Esophagus squamous epithelium (tissue), 5 donors: ENCODE data around the gene NRXN3. TPM values are rescaled to one million over a fixed set of nuclear protein-coding genes. Genes with fewer than 3 reads are reported as not detected.

Experiments used
- DNase-seq: peaks from one replicate; lab custom pipeline; 2025; lab: John Stamatoyannopoulos, UW
- H3K27ac ChIP-seq, 4 donors: fragments of 200-600 bp; sonication (generic); one replicate each; pipeline ENCODE4 v1.5.1; 2016 to 2019; ENCODE audit warnings: mild to moderate bottlenecking in 1 of 4
- H3K27me3 ChIP-seq, 4 donors: fragments of 200-600 bp; sonication (generic); 1 replicate in 3 of 4; 2 replicates in 1 of 4; pipeline versions ENCODE4 v1.5.1 to v1.6.0; 2017 to 2021; ENCODE audit warnings: antibody characterized with exemption in 1 of 4
- H3K36me3 ChIP-seq, 3 donors: fragments of 200-600 bp; sonication (generic); one replicate each; pipeline ENCODE4 v1.5.1; 2016 to 2019
- H3K4me1 ChIP-seq, 3 donors: fragments of 200-600 bp; sonication (generic); one replicate each; pipeline ENCODE4 v1.5.1; 2017 to 2019
- H3K4me3 ChIP-seq, 4 donors: fragments of 200-600 bp; sonication (generic); 1 replicate in 3 of 4; 2 replicates in 1 of 4; pipeline ENCODE4 v1.5.1; 2016 to 2019; ENCODE audit warnings: mild to moderate bottlenecking in 2 of 4, moderate library complexity in 1 of 4
- H3K9me3 ChIP-seq, 3 donors: fragments of 200-600 bp; sonication (generic); one replicate each; pipeline ENCODE4 v1.5.1; 2016 to 2019
- CTCF ChIP-seq, 6 experiments: fragments of 450-650 bp in 4 of 6; fragments of 200-600 bp in 2 of 6; sonication (generic) in 2 of 6; IDR thresholded peaks; one replicate each; pipeline ENCODE4 v1.5.1; 2016 to 2019; ENCODE audit warnings: antibody characterized with exemption in 6 of 6, mild to moderate bottlenecking in 4 of 6, moderate library complexity in 4 of 6
- POLR2A ChIP-seq, 4 donors: fragments of 450-650 bp; IDR thresholded peaks; one replicate each; pipeline ENCODE4 v1.6.1; 2017; ENCODE audit warnings: antibody characterized with exemption in 4 of 4, mild to moderate bottlenecking in 4 of 4, moderate library complexity in 3 of 4
- WGBS, 2 donors: methylation state at CpG; one replicate each; pipeline ENCODE4 v1.1.5; 2018; 5-methylcytosine and 5-hydroxymethylcytosine counted together
- intact Hi-C: fragments of 100-400 bp; cut with DNase I; formaldehyde crosslinking; loops from one replicate; pipeline ENCODE4 v1.15.0; 2022
- total RNA-seq, 4 donors: library from RNA; depleted of rRNA; stranded (reverse); fragments of >200 nt; gene quantifications; one replicate each; pipeline ENCODE4 v1.1.0, GENCODE V29; 2016
- donor health status: DM: yes; HTN: yes; CAD: no.

Gene NRXN3
- total RNA-seq, 4 donors from 2014 or later: 0.30 to 15.8 (median 1.5) TPM

- no peak for DNase-seq
- Histone ChIP-seq H3K27me3 (no peaks in the 10 kb centered on the region), H3K4me1 (no peaks in the 10 kb centered on the region), H3K36me3 (no peaks in the 10 kb centered on the region), H3K4me3 (no peak overlapping the region), H3K9me3 (no peaks in the 10 kb centered on the region), H3K27ac (no peak overlapping the region)
- TF ChIP-seq CTCF (IDR thresholded peaks at IDR 0.05): no peak
- TF ChIP-seq POLR2A (IDR thresholded peaks at IDR 0.05): no peak
- intact Hi-C loops: no loop called here
- WGBS, 2 donors: 34 to 45% methylated on average over 3 of the region's 3 CpGs
Observed at GRCh38 chr14:79639613-79640012, 1469.4 kb downstream of the NRXN3 start.

GRCh38 chr14:79641371-79641770 lies 1471.2 kb downstream of the NRXN3 start:
- Histone ChIP-seq H3K9me3 (no peaks in the 10 kb centered on the region), H3K4me3 (no peak overlapping the region), H3K27me3 (no peaks in the 10 kb centered on the region), H3K36me3 (no peaks in the 10 kb centered on the region), H3K4me1 (no peaks in the 10 kb centered on the region), H3K27ac (no peak overlapping the region)
- no peak for DNase-seq
- TF ChIP-seq POLR2A (IDR thresholded peaks at IDR 0.05) (no peak), CTCF (IDR thresholded peaks at IDR 0.05) (no peak)
- intact Hi-C loops: no loop called here
- WGBS, 2 donors: 78 to 87% methylated on average over 4 of the region's 4 CpGs

GRCh38 chr14:79643132-79643531 lies 1473.0 kb downstream of the NRXN3 start:
- Histone ChIP-seq H3K27ac (no peak overlapping the region), H3K9me3 (no peaks in the 10 kb centered on the region), H3K4me3 (no peak overlapping the region), H3K36me3 (no peaks in the 10 kb centered on the region), H3K27me3 (no peaks in the 10 kb centered on the region), H3K4me1 (no peaks in the 10 kb centered on the region)
- no peak for DNase-seq
- WGBS, 2 donors: 70 to 80% methylated on average over 1 of the region's 1 CpG
- intact Hi-C loops: no loop called here
- TF ChIP-seq POLR2A (IDR thresholded peaks at IDR 0.05): no peak
- TF ChIP-seq CTCF (IDR thresholded peaks at IDR 0.05): no peak

DNA sequence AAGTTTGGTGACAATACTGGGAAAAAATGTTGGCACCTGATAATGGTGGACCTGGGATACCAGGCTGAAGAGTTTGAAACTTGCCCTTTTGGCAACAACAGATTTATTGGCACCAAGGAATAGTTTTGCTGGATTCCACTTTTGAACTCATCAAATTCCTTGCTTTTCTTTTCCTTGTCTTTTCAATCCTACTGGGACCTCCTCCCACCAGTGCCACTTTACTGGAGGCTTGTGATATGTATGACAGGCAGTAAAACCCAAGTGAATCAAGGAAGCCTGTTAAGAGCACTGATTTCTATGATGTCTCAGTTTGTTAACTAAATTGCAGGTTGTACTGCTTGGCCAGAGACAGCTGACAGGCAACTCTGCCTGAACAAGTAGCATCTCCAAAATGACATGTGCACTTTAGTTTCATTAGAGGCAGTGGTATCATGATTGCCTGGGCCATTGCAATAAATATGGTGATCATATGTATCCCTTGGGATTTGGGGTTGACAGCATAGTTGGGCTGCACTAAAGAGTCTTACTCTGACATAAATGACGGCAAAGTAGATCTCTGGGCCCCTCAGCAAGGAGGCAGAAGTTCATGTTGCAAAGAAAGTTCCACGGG lies 1475.7 kb downstream of the NRXN3 start:
- WGBS, 2 donors: 76 to 89% methylated on average over 2 of the region's 2 CpGs
- DNase-seq: no peak
- intact Hi-C loops: no loop called here

GRCh38 chr14:79649856-79650255 lies 1479.7 kb downstream of the NRXN3 start:
- TF ChIP-seq CTCF (IDR thresholded peaks at IDR 0.05): no peak
- no peak for TF ChIP-seq POLR2A (IDR thresholded peaks at IDR 0.05)
- H3K9me3 ChIP-seq: no peaks in the 10 kb centered on the region
- intact Hi-C loops: no loop called here
- DNase-seq: no peak
- H3K27ac ChIP-seq: no peak overlapping the region
- no peak overlapping the region for H3K4me3 ChIP-seq
- WGBS, 2 donors: 75 to 81% methylated on average over 4 of the region's 4 CpGs
- no peaks in the 10 kb centered on the region for H3K36me3 ChIP-seq
- no peaks in the 10 kb centered on the region for H3K4me1 ChIP-seq
- no peaks in the 10 kb centered on the region for H3K27me3 ChIP-seq

More for the DNA sequence above, 1475.7 kb downstream of the NRXN3 start:
- Histone ChIP-seq H3K9me3 (no peaks in the 10 kb centered on the region), H3K27me3 (no peaks in the 10 kb centered on the region), H3K4me1 (no peaks in the 10 kb centered on the region), H3K4me3 (no peak overlapping the region), H3K36me3 (no peaks in the 10 kb centered on the region), H3K27ac (no peak overlapping the region)
- TF ChIP-seq POLR2A (IDR thresholded peaks at IDR 0.05) (no peak), CTCF (IDR thresholded peaks at IDR 0.05) (no peak)
